Activated T-cell treated with anti-CD3 and anti-CD28 coated beads for 1 hour (primary cell): ENCODE measurements around the gene TRIM49.
"Not testable (repeated sequence)": the region's sequence is repeated elsewhere in the genome, so short reads cannot be mapped to it uniquely, and the experiment has no call there.

Source experiments
- DNase-seq: peaks from one replicate; pipeline ENCODE4 v3.0.0-alpha.2; 2020; ENCODE audit warnings: low read depth

The TRIM49 gene, protein sequence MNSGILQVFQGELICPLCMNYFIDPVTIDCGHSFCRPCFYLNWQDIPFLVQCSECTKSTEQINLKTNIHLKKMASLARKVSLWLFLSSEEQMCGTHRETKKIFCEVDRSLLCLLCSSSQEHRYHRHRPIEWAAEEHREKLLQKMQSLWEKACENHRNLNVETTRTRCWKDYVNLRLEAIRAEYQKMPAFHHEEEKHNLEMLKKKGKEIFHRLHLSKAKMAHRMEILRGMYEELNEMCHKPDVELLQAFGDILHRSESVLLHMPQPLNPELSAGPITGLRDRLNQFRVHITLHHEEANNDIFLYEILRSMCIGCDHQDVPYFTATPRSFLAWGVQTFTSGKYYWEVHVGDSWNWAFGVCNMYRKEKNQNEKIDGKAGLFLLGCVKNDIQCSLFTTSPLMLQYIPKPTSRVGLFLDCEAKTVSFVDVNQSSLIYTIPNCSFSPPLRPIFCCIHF

DNA sequence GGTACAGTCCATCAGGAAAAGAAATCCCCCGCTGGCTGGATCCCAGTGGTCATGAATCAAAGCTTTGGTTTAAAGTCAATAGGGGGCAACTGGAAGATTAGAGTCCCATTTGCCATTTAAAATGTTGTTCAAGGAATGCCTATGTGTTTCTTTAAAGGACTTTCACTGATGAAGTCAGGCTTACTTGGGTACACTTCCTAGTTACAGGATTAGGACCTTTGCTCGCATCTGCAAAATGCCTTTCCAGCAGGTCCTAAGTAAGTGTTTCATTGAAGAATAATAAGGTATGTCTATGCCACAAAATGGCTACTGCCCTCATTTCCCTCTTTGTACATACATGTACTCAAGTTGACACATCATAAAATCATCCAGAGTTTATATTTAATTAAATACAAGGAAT is at the start of gene TRIM49:
Gene TRIM49 (minus strand): TSS at position 101 of the 400 bp plus-strand sequence. CDS start 4,106 bp downstream, outside the sequence.
- not testable (repeated sequence) for DNase-seq

DNA sequence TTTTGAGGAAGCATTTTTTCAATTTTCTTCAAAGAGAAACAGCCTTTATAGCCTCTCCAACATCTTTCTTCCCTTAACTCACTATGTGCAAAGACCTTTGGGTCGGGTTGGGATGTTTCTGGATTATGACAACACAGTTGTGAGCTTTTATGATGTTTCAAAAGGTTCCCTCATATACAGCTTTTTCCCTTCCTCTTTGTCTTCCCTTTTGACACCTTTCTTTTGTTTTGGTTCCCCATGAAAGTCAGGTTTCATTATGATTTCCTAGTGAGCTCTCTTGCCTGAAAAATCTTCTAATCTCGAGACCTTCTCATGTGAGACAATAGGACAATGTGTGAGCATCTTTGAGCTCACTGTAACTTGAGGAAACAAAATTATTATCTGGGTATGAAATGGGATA is 18.3 kb upstream of the TRIM49 start:
- not testable (repeated sequence) for DNase-seq

- not testable (repeated sequence) for DNase-seq
These were observed 11.6 kb upstream of the TRIM49 start for GRCh38 chr11:89820008-89820407.

GRCh38 chr11:89813535-89813934 is 5.2 kb upstream of the TRIM49 start:
- not testable (repeated sequence) for DNase-seq

- DNase-seq: not testable (repeated sequence)
These were observed 20.8 kb downstream of the TRIM49 start for GRCh38 chr11:89787506-89788063.

- DNase-seq: not testable (repeated sequence)
These were observed 22.6 kb downstream of the TRIM49 start for GRCh38 chr11:89785726-89786125.

- DNase-seq: not testable (repeated sequence)
These were observed 57.6 kb downstream of the TRIM49 start for GRCh38 chr11:89750822-89751221.
